NB4 (cell line): ENCODE results near the gene DCTD.

Experiments
- POLR2A ChIP-seq: IDR thresholded peaks from 2 replicates; pipeline ENCODE4 v1.6.1; 2011; ENCODE audit warnings: mild to moderate bottlenecking; ENCODE audit not compliant: insufficient read length; ENCODE audit errors: extremely low read depth
- TF ChIP-seq, protein P1 (sequence below): IDR thresholded peaks from one replicate; pipeline ENCODE4 v1.5.1; 2012; ENCODE audit warnings: low read depth, low read length
- TF ChIP-seq, protein P2 (sequence below): IDR thresholded peaks from 2 replicates; pipeline ENCODE4 v1.6.1; 2011; ENCODE audit warnings: low read depth, low read length

DNA sequence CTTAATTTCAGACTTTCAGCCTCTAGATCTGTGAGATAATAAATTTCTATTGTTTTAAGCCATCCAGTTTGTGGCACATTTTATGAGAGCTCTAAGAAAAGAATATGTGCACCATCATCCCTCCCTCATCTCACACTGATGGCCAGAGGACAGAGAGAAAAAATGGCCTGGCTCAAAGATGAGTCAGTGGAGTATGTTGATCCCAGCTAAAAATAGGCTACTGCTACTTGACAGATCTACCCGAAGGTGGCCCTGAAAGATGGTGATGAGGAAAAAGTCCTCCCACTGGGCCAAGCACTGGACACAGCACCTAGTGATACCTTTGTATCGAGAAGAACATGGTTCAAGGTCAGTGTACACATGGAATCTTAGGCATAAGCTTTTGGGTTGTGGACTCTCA, 38.2 kb upstream of the DCTD start:
- no peak for TF ChIP-seq POLR2A
- TF ChIP-seq, protein P1, sequence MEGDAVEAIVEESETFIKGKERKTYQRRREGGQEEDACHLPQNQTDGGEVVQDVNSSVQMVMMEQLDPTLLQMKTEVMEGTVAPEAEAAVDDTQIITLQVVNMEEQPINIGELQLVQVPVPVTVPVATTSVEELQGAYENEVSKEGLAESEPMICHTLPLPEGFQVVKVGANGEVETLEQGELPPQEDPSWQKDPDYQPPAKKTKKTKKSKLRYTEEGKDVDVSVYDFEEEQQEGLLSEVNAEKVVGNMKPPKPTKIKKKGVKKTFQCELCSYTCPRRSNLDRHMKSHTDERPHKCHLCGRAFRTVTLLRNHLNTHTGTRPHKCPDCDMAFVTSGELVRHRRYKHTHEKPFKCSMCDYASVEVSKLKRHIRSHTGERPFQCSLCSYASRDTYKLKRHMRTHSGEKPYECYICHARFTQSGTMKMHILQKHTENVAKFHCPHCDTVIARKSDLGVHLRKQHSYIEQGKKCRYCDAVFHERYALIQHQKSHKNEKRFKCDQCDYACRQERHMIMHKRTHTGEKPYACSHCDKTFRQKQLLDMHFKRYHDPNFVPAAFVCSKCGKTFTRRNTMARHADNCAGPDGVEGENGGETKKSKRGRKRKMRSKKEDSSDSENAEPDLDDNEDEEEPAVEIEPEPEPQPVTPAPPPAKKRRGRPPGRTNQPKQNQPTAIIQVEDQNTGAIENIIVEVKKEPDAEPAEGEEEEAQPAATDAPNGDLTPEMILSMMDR, result no peak
- TF ChIP-seq, protein P2, sequence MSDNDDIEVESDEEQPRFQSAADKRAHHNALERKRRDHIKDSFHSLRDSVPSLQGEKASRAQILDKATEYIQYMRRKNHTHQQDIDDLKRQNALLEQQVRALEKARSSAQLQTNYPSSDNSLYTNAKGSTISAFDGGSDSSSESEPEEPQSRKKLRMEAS, result no peak
